Adrenal gland (tissue), 5 donors: ENCODE measurements around the gene SLIT2.

Source experiments
- CTCF ChIP-seq, 6 experiments: fragments of 450-650 bp in 4 of 6; fragments of 200-600 bp in 2 of 6; sonication (generic) in 1 of 6; IDR thresholded peaks; 1 replicate in 5 of 6; 2 replicates in 1 of 6; pipeline versions ENCODE4 v1.5.1 to v1.8.0; 2016 to 2021; ENCODE audit warnings: antibody characterized with exemption in 6 of 6, mild to moderate bottlenecking in 2 of 6, moderate library complexity in 1 of 6
- POLR2A ChIP-seq, 2 donors: fragments of 450-650 bp; IDR thresholded peaks; one replicate each; pipeline ENCODE4 v1.6.1; 2017; ENCODE audit warnings: antibody characterized with exemption in 2 of 2, mild to moderate bottlenecking in 2 of 2, moderate library complexity in 1 of 2
- donor health status: DM: no; HTN: no; CAD: no.

- TF ChIP-seq POLR2A (IDR thresholded peaks at IDR 0.05) (no peak), CTCF (IDR thresholded peaks at IDR 0.05) (no peak)
Measured at GRCh38 chr4:20288846-20289512, 37.3 kb downstream of the SLIT2 start.
